ENCODE data around the gene CT45A8.
"Not testable (repeated sequence)": the region's sequence is repeated elsewhere in the genome, so short reads cannot be mapped to it uniquely, and the experiment has no call there.

The CT45A8 gene

DNA sequence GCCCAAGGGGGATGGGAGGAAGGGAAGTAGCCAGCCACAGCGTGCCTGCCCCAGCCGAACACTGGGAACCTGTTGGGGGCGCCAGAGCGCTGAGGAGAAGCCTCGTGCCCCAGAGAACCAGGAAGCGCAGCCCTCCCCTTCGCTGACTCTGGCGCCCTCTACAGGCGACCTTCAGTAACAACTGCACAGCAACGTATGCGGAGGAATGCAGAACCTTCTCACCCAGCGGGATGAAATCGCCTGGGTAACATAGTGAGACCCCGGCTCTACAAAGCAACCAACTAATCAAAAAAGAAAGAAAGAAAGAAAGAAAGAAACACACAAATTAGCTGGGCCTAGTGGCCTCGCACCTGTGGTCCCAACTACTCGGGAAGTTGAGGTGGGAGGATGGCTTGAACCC lies 51.7 kb downstream of the CT45A8 start, which contains the start of gene CT45A6:
Gene CT45A6 (minus strand): TSS at position 101 of the 400 bp plus-strand sequence. CDS start 3,794 bp downstream, outside the sequence.
- H3K9me3 ChIP-seq (ENCODE audit: control insufficient read depth in 1 of 2, low read length in 2 of 2), result not testable (repeated sequence)

More for the DNA sequence above, 51.7 kb downstream of the CT45A8 start, which contains the start of gene CT45A6:
- not testable (repeated sequence) for H3K4me1 ChIP-seq (ENCODE audit: control insufficient read depth in 1 of 2, insufficient read depth in 2 of 2, low read length in 2 of 2); H3K27ac ChIP-seq (ENCODE audit: low read depth, low read length); H3K27me3 ChIP-seq (ENCODE audit: control insufficient read depth in 1 of 2, insufficient read depth in 2 of 2, low read length in 2 of 2); H3K4me3 ChIP-seq (ENCODE audit: low read depth in 1 of 2, low read length in 2 of 2); H3K36me3 ChIP-seq (ENCODE audit: control insufficient read depth in 1 of 2, insufficient read depth in 2 of 2, low read length in 2 of 2); H3K9ac ChIP-seq (ENCODE audit: low read depth in 1 of 2, low read length in 2 of 2)
